KOPT-K1 (cell line): ENCODE results near the gene PLA2G2F.

Source experiments
- H3K27ac ChIP-seq: fragments of 200-600 bp; sonication (generic); 2 replicates; pipeline ENCODE4 v1.5.1; 2016; ENCODE audit warnings: antibody characterized with exemption, mild to moderate bottlenecking, low read depth, low read length; ENCODE audit not compliant: poor library complexity, severe bottlenecking
- H3K36me3 ChIP-seq: fragments of 200-600 bp; sonication (generic); 2 replicates; pipeline ENCODE4 v1.5.1; 2017; ENCODE audit warnings: antibody characterized with exemption, mild to moderate bottlenecking, low read length, moderate library complexity; ENCODE audit not compliant: insufficient read depth
- H3K9me3 ChIP-seq: fragments of 200-600 bp; sonication (generic); 2 replicates; pipeline ENCODE4 v1.5.1; 2017; ENCODE audit warnings: antibody characterized with exemption, low read length, mild to moderate bottlenecking; ENCODE audit not compliant: insufficient read depth, poor library complexity, severe bottlenecking

PLA2G2F gene, protein sequence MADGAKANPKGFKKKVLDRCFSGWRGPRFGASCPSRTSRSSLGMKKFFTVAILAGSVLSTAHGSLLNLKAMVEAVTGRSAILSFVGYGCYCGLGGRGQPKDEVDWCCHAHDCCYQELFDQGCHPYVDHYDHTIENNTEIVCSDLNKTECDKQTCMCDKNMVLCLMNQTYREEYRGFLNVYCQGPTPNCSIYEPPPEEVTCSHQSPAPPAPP

DNA sequence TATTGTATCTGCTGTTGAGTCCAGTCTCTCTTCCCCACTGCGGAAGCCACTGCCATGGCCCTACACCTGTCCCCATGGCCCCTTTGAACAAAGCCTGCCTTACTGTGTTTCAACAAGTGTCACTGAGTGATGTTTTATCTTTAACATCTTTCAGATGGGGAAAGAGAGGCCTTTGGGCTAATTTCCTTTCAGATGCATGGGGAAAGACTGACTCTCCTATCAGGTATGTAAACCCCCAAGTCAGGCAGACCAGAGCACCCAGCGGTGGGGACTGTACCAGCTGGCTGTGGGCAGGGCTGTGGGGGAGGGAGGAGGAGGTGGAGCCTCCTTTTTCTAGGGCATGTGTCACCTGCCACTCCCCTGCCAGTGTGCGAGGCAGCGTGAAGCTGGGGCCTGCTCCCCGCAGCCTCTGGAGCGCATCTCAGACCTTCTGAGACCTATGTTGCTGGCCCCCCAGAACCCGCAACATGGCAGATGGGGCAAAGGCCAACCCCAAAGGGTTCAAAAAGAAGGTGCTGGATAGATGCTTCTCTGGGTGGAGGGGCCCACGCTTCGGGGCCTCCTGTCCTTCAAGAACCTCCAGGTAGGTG, at the start of gene PLA2G2F:
PLA2G2F (plus strand) TSS at position 363 of the 590 bp plus-strand sequence; CDS start at position 468, 105 bp downstream.
- H3K9me3 ChIP-seq: no peaks in the 10 kb centered on the region
- no peaks in the 10 kb centered on the region for H3K36me3 ChIP-seq
- no peak within 1 kb of the TSS for H3K27ac ChIP-seq

DNA sequence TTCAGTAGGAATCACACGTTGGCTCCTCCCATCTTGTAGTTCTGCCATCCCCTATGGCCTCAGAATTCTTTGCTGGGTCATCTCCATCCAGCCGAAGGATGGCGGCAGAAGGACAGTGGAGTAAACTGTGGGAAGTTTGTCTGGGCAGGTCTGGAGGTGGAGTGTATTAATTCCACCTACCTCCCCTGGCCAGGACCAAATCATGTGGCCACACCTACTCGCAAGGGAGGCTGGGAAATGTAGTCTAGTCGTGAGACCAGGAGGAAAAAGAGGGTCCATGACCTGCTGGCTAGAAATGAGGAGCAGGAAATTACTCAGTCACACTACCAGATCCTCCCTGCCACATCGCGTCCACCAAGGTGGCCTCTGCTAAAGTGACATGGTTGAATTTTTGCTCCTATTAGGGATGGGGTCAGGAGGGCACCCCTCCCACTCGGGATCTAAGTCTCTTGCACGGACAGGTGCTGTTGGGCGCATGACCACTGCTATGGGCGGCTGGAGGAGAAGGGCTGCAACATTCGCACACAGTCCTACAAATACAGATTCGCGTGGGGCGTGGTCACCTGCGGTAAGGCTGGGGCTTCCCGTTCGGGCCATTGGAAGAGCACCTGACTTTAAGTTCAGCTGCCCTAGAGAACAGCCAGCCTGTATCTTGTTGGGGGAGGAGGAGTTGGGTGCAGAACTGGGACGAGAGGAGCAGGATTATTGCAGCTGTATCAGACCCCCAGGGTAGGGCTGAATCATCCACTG, 49.6 kb upstream of the PLA2G2F start:
- Histone ChIP-seq H3K9me3 (no peaks in the 10 kb centered on the region), H3K27ac (no peak overlapping the region), H3K36me3 (no peaks in the 10 kb centered on the region)

DNA sequence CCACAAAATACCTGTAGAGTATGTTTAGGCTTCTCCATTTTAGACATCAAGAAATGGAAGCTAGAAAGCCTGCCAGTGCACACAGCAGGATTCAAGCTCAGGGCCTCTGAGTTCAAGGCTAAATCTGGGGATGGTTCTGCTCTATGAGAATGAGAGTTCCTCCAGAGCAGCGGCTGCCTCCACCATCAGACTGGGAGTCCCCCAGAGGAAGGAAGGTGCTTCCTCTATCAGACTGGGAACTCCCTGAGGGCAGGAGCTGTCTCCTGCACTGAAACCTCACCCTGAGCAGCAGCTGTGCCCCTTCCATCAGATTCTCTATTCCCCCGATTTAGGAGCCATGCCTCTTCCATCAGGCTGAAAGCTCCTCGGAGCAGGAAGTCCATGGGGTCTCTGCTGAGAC, 49.0 kb upstream of the PLA2G2F start:
- Histone ChIP-seq H3K9me3 (no peaks in the 10 kb centered on the region), H3K36me3 (no peaks in the 10 kb centered on the region), H3K27ac (no peak overlapping the region)

DNA sequence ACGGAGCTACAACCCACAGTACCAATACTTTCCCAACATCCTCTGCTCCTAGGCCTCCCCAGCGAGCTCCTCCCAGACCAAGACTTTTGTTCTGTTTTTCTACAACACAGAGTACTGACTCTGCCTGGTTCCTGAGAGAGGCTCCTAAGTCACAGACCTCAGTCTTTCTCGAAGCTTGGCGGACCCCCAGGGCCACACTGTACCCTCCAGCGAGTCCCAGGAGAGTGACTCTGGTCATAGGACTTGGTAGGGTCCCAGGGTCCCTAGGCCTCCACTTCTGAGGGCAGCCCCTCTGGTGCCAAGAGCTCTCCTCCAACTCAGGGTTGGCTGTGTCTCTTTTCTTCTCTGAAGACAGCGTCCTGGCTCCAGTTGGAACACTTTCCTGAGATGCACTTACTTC, 48.5 kb upstream of the PLA2G2F start:
- Histone ChIP-seq H3K36me3 (no peaks in the 10 kb centered on the region), H3K27ac (no peak overlapping the region), H3K9me3 (no peaks in the 10 kb centered on the region)

DNA sequence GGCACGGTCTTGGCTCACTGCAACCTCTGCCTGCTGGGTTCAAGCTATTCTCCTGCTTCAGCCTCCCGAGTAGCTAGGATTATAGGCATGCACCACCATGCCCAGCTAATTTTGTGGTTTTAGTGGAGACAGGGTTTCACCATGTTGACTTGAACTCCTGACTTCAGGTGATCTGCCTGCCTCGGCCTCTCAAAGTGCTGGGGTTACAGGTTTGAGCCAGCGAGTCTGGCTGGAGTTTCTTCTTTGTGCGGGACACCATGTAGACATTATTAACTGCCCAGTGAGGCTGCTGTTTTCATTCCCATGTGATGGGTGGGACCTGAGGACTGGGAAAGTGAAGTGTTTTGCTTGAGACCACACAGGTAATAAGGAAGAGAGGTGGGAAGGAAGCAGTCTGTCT, 45.8 kb upstream of the PLA2G2F start:
- Histone ChIP-seq H3K27ac (no peak overlapping the region), H3K9me3 (no peaks in the 10 kb centered on the region), H3K36me3 (no peaks in the 10 kb centered on the region)

DNA sequence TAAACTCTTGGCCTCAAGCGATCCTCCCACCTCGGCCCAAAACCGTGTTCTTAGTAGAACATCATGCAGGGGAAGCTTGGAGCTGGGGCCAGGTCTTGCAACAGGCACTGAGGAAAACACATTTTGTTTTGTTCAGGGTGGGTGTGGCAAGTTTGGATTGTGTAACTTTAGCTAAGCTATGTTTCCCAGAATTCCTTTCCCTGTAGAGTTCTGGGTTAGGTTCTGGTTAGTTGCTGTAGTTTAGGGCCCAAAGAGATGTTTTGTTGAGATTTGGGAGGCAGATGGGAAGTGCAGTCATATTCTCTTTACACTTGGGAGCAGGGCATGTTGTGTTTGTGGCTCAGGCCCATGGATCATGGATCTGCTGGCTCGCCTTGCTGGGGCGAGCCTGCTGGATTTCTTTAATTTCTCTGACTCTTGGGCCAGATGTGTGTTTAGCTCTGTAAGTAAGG, 45.2 kb upstream of the PLA2G2F start:
- Histone ChIP-seq H3K27ac (no peak overlapping the region), H3K36me3 (no peaks in the 10 kb centered on the region), H3K9me3 (no peaks in the 10 kb centered on the region)

DNA sequence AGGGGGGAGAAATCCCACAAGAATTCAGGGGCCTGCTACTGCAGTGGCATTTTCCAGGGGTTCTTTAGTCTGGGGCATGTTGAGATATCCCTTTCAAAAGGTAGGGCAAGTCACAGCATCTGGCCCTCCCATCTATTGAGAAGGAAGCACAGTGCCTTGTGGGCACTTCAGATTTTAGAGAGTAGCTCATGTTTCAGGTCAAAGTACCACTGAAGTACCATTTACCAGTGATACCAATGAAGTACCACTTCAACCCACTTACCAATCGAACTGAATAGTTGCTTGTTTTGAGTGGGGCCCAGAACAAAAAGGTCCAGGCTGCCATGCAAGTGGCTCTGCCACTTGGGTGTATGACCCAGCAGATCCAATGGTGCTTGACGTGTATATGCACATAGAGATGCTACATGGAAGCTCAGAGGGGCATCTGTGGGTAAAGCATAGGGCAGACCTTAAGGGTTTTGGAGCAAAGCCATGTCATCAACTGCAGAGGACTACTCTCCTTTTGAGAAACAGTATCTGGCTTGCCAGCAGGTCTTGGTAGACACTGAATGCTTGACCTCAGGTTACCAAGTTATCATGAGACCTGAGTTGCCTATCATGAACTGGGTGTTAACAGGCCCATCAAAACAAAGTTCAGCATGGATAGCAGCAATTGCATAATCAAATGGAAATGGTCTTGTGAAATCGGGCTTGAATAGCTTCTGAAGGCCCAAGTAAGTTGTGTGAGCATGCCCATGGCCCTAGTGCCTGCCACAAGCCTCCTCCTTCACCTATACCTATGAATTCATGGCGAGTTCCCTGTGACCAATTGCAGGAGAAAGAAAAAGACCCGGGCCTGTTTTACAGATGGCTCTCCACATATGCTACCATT, 43.3 kb upstream of the PLA2G2F start:
- Histone ChIP-seq H3K27ac (no peak overlapping the region), H3K9me3 (no peaks in the 10 kb centered on the region), H3K36me3 (no peaks in the 10 kb centered on the region)

DNA sequence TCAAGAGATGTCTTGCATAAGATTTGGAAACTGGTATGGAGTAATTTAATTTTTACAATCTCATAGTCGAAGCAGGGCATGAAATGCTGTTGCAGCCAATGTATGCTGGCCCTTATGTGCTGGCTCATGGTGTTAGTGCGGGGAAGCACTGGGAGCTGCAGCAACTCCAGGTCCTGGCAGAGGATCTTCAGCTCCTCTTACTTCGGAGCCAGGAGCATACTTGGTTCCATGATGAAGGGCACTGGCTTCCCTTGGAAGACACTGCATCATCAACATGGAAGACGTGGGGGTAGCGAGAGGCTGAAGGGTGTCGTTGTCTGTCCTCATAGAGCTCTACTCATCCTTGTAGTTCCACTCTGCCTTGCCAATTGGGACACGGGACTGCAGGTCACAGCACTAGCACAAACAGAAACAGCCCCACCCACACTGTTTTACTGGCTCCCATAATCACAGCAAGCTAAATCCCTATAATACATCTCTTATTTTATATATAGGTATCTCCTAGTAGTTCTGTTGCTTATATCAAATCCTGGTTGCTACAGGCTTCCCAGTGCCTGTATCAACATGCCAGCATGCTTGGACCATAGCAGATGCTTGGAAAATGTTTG, 42.2 kb upstream of the PLA2G2F start:
- no peaks in the 10 kb centered on the region for H3K36me3 ChIP-seq
- H3K27ac ChIP-seq: no peak overlapping the region
- no peaks in the 10 kb centered on the region for H3K9me3 ChIP-seq

DNA sequence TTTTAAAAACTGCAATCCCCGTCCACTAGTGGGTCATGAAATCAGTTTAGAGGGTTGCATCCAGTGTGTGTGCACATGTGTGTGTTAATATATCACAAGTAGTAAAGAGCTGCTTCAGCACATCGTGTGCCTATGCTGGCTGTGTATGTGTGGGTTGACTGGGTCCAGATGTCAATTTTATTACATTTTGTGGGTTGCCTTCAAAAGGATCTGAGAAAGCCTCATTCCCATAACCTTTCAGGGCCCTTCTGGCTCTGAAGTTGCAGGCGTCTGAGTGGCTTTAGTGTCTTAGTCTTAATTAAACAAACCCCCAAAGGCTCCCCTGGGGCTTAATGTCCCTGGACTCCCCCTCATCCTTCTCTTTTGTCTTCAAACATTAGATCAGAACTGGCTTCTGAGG, 39.6 kb upstream of the PLA2G2F start:
- H3K36me3 ChIP-seq: no peaks in the 10 kb centered on the region
- no peak overlapping the region for H3K27ac ChIP-seq
- no peaks in the 10 kb centered on the region for H3K9me3 ChIP-seq

DNA sequence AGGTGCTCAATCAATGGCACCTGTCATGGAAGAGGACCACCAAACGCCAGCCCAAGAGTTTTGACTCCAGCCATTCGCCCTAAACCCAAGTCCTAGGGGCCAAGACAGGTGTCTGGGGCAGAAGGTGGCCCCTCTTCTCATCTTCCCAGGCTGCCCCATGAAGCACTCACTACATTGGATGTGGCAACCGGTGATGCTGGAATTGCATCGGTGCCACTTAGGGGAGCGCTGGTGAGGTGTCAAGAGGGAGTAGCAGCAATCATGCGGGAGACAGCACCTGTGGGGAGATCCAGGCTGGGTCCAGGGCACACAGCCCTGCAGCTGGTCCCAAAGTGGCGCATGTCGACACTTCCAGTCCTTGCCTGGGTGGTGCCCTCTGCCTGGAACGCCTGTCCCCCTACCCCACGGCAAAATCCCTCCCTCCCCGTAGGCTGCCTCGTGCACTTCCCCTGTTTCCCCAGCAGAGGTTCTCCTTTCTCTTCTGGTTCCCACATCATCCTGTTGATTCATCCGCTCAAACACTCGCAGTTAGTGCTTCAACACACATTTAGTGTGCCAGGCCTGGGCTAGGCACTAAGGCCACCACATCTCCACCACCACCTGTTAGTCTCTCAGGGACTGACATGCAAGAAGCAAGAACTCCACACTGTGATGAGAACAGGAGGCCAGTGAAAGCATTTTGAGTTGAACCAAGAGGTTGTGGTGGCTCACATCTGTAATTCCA, 38.3 kb upstream of the PLA2G2F start:
- no peaks in the 10 kb centered on the region for H3K36me3 ChIP-seq
- H3K27ac ChIP-seq: no peak overlapping the region

DNA sequence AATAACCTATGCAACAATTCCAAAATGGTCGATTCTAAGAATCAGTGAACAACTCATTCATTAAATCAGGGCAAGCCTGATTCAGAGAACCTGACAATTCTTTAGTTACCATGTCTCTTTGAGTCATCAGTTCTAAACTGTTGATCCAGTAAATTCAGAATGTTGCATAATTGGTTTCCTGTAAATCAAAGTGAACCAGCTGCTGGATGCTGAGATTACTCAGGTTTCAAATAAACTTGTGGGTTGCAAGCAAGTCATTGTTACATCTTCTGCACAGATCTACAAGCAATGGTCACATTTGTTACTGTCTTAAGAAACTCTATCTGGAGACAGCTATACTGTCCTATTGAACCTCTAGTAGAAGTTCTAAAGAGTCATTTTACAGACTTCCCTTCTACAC, 36.2 kb upstream of the PLA2G2F start:
- no peak overlapping the region for H3K27ac ChIP-seq
- H3K36me3 ChIP-seq: no peaks in the 10 kb centered on the region
- no peaks in the 10 kb centered on the region for H3K9me3 ChIP-seq

More for the DNA sequence above, 38.3 kb upstream of the PLA2G2F start:
- no peaks in the 10 kb centered on the region for H3K9me3 ChIP-seq

DNA sequence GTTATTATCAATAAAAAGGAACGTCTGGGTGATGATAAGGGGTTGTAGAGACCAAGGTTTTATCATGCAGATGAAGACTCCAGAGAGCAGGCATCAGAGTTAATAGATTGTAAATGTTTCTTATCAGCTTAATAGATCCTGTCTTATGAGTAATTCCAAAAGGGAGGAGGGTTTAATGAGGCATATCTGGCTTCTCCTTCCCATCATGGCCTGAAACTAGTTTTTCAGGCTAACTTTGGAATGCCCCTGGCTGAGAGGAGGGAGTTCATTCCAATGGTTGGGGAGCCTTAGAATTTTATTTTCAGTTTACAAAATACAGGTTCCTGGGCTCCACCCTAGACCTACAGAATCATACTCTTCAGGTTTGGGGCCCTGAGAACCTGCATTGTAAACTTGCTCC, 33.3 kb upstream of the PLA2G2F start:
- Histone ChIP-seq H3K36me3 (no peaks in the 10 kb centered on the region), H3K9me3 (no peaks in the 10 kb centered on the region), H3K27ac (no peak overlapping the region)

DNA sequence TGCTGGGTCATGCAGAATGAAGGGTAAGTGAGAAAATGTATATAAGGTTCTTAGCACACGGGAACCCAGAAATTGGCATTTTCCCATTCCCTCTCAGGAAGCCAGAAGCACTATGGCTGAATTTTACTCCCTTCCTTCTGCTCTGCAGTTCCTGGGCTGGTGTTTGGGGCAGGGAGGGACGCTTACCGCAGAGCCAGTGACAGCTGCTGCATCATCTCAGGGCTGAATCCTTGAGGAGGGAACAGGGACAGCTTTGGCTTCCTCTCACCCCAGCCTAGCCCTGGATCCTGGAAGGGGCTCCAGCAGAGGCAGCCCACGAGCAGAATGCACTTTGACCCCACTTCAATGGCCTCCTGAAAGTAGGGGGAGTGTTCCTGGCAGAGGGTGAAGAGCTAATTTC, 31.8 kb upstream of the PLA2G2F start:
- Histone ChIP-seq H3K27ac (no peak overlapping the region), H3K9me3 (no peaks in the 10 kb centered on the region)

DNA sequence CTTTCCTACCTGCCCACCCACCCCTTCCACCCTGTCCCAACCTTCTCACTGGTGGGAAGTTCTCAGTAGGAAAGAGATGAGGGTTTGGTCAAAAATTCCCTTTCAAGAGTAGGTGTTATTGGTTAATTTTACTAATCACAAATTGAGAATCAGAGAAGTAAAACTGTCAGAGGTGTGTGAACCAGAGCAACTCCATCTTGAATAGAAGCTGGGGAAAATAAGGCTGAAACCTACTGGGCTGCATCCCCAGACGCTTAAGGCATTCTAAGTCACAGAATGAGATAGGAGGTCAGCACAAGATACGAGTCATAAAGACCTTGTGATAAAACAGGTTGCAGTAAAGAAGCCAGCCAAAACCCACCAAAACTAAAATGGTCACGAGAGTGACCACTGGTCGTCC, 31.3 kb upstream of the PLA2G2F start:
- H3K9me3 ChIP-seq: no peaks in the 10 kb centered on the region
- no peak overlapping the region for H3K27ac ChIP-seq
- no peaks in the 10 kb centered on the region for H3K36me3 ChIP-seq

More for the DNA sequence above, 31.8 kb upstream of the PLA2G2F start:
- H3K36me3 ChIP-seq: no peaks in the 10 kb centered on the region
